Subcutaneous adipose tissue (tissue), 4 donors: Measurements from ENCODE around the gene ZNF22. TPM values are rescaled to one million over a fixed set of nuclear protein-coding genes. Genes with fewer than 3 reads are reported as not detected.

Experiments
- CTCF ChIP-seq: fragments of 450-650 bp; IDR thresholded peaks from one replicate; pipeline ENCODE4 v1.5.1; 2016; ENCODE audit warnings: low read depth, mild to moderate bottlenecking, control low read depth, antibody characterized with exemption, moderate library complexity
- total RNA-seq, 4 donors: library from RNA; depleted of rRNA; stranded (reverse); fragments of >200 nt; gene quantifications; one replicate each; pipeline ENCODE4 v1.1.0, GENCODE V29; 2016

The ZNF22 gene
- total RNA-seq, 4 donors from 2014 or later = 34.7 to 85.9 (median 46.6) TPM

- no peak for TF ChIP-seq CTCF
Observed at GRCh38 chr10:44956717-44957706, 43.7 kb upstream of the ZNF22 start.

- TF ChIP-seq CTCF = no peak
Observed at GRCh38 chr10:44958196-44958897, 42.4 kb upstream of the ZNF22 start.

- TF ChIP-seq CTCF = no peak
Observed at GRCh38 chr10:44958898-44959246, 41.9 kb upstream of the ZNF22 start.

- TF ChIP-seq CTCF = no peak
Observed at GRCh38 chr10:44959247-44960087, 41.3 kb upstream of the ZNF22 start, which contains the start of gene RASSF4. Gene RASSF4, plus strand, starts transcription at chr10:44959802. Its CDS starts 10,401 bp downstream, at chr10:44970203.

- no peak for TF ChIP-seq CTCF
Observed at GRCh38 chr10:44960088-44960460, 40.6 kb upstream of the ZNF22 start.

GRCh38 chr10:44960482-44961229 is 40.1 kb upstream of the ZNF22 start:
- no peak for TF ChIP-seq CTCF
